Fibroblast of villous mesenchyme (primary cell): ENCODE measurements around the gene TPX2. TPM values are rescaled to one million over a fixed set of nuclear protein-coding genes. Genes with fewer than 3 reads are reported as not detected.

ENCODE experiments used
- DNase-seq: peaks from one replicate; pipeline ENCODE4 v3.0.0-alpha.2; 2010; ENCODE audit warnings: low read depth
- H3K4me3 ChIP-seq: 2 replicates; pipeline ENCODE4 v1.5.1; 2011; ENCODE audit warnings: low read depth, mild to moderate bottlenecking, low read length
- CTCF ChIP-seq: IDR thresholded peaks from 2 replicates; pipeline ENCODE4 v1.5.1; 2012; ENCODE audit warnings: low read depth, mild to moderate bottlenecking, low read length; ENCODE audit not compliant: insufficient read depth
- small RNA-seq: library from RNA; depleted of rRNA; stranded (forward); fragments of <200 nt; gene quantifications from one replicate; pipeline ENCODE3, GENCODE V24; 2012
- total RNA-seq: library from RNA; depleted of rRNA; stranded (reverse); fragments of >200 nt; gene quantifications from 2 replicates; pipeline ENCODE4 v1.2.3, GENCODE V29; 2012

TPX2 gene
- total RNA-seq, 1 donor = 62.2 TPM

- no peak for TF ChIP-seq CTCF
- H3K4me3 ChIP-seq = no peak overlapping the region
- no peak for DNase-seq
Observed at GRCh38 chr20:31848088-31848999, 109.3 kb downstream of the TPX2 start.

DNA sequence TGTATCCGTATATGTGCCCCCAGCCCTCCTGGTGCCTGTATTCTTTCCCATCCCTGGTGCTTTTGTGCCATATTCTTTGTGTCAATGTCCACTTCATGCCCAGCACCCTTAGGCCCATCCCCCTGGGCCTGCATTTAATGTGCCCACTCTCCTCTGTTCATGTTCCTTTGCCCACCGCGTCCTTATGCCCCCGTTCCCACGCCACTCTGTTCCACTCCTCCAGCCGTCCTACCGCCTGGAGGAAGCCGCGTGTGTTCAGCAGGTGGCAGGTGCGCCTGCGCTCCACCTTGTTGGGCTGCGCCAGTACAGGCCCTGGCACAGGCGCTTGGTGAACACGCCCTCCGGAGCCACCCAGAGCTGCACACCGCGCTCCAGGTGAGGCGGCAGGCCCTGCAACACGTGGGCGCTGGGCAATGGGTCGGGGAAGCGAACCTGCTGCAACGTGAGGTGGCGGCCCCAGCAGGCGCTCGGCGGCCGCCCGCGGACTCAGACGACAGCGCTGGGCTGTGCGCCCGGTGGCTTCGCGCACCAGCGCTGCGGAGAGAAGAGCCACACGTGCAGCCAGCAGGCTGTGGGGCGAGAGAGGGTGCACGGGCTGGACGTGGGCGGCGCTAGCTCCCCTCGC, 110.3 kb downstream of the TPX2 start:
- no peak for DNase-seq
- no peak for TF ChIP-seq CTCF
- H3K4me3 ChIP-seq = no peak overlapping the region

Small RNA genes within 50 kb of the gene (small RNA-seq; reads per million reads assigned to genes)
- not detected for gene AL160175.1

Other genes starting within 250 kb of the TPX2 start
- gene HM13, start 224.8 kb upstream of the TPX2 start, total RNA-seq = 70.5 and 91.1 TPM in 2 replicates
- 18.0 and 27.2 TPM in 2 replicates for gene ID1, start 134.0 kb upstream of the TPX2 start, total RNA-seq
- gene COX4I2, start 101.4 kb upstream of the TPX2 start, total RNA-seq = not detected in 2 replicates
- gene BCL2L1, start 16.4 kb upstream of the TPX2 start, total RNA-seq = 82.8 and 113 TPM in 2 replicates
- under 0.01 and 0.32 TPM in 2 replicates for gene MYLK2, start 80.1 kb downstream of the TPX2 start, total RNA-seq
- gene FOXS1, start 106.3 kb downstream of the TPX2 start, total RNA-seq = 1.7 and 2.9 TPM in 2 replicates
- 0.32 TPM in 1 of 2 replicates, not detected in the other for gene DUSP15, start 131.2 kb downstream of the TPX2 start, total RNA-seq
- gene TTLL9, start 131.3 kb downstream of the TPX2 start, total RNA-seq = not detected in 2 replicates
- 2.6 and 3.5 TPM in 2 replicates for gene PDRG1, start 212.8 kb downstream of the TPX2 start, total RNA-seq
- not detected in 2 replicates for gene XKR7, start 228.9 kb downstream of the TPX2 start, total RNA-seq